GM12872 (cell line): Measurements from ENCODE around the gene CHST9.

Source experiments
- TF ChIP-seq, protein P1 (sequence below): IDR thresholded peaks from 3 replicates; pipeline ENCODE4 v1.5.1; 2011; ENCODE audit warnings: low read depth, mild to moderate bottlenecking, low read length, moderate library complexity; ENCODE audit not compliant: insufficient read depth

CHST9 gene

DNA sequence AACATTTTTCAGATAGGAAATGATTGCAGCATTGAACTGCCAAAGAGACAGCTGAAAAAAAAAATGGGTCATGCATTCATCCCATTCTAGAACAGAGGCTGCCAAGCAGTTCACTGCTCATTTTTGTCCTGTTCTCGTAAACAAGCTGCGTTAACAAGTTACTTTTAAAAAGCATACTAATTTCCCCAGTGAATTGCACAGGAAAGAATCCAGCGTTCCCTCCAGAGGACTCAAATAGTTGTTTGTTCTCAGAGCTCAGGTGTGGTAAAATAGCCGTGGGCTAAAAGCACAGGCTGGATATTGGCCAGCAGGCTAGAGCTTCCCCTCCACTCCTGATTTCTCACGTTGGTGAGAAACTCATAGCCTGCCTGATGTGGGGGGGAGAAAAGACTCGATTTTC, 243.5 kb downstream of the CHST9 start:
- TF ChIP-seq, protein P1, sequence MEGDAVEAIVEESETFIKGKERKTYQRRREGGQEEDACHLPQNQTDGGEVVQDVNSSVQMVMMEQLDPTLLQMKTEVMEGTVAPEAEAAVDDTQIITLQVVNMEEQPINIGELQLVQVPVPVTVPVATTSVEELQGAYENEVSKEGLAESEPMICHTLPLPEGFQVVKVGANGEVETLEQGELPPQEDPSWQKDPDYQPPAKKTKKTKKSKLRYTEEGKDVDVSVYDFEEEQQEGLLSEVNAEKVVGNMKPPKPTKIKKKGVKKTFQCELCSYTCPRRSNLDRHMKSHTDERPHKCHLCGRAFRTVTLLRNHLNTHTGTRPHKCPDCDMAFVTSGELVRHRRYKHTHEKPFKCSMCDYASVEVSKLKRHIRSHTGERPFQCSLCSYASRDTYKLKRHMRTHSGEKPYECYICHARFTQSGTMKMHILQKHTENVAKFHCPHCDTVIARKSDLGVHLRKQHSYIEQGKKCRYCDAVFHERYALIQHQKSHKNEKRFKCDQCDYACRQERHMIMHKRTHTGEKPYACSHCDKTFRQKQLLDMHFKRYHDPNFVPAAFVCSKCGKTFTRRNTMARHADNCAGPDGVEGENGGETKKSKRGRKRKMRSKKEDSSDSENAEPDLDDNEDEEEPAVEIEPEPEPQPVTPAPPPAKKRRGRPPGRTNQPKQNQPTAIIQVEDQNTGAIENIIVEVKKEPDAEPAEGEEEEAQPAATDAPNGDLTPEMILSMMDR = no peak

DNA sequence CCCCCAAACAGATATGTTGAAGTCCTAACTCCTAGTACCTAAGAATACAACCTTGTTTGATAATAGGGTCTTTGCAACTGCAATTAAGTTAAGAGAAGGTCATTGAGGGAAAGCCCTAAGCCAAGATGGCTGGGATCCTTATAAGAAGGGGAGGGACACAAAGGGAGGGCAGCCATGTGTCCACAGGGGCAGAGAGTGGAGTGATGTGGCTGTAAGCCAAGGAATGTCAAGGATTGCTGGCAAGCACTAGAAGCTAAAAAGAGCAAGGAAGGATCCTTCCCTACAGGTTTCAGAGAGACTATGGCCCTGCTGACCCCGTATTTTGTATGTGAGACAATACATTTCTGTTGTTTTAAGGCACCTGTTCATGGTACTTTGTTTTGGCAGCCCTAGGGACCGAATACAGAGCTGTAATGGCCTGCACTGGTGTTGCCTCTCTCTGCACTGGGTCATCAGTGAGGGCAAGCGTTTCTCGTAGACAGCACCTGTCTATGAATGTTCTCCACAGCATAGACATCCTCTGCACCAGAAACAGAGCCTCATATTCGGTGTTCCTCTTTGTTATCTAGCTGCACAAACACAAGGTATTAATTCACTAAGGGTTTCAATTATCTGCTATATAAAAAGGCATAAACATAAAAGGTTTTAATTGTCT, 244.2 kb downstream of the CHST9 start:
- TF ChIP-seq, protein P1 = no peak

DNA sequence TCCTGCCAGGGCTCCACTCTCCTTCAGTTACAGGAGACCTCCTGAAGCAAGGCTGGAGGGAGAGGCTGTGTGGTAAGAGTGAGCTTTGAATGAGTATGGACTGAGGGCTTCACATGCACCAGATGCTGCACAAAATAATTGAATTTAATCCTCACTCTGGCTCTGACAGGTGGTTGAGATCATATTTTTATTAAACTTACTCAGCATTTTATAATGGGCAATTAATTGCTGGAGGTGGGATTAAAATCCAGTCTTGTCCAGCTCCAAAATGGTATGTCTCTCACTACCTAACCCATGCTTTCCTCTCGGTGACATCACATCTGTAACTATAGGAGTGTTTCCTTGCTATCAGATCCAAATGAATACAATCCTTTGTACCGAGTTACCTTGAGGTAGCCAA, 253.4 kb downstream of the CHST9 start:
- TF ChIP-seq, protein P1 = no peak

DNA sequence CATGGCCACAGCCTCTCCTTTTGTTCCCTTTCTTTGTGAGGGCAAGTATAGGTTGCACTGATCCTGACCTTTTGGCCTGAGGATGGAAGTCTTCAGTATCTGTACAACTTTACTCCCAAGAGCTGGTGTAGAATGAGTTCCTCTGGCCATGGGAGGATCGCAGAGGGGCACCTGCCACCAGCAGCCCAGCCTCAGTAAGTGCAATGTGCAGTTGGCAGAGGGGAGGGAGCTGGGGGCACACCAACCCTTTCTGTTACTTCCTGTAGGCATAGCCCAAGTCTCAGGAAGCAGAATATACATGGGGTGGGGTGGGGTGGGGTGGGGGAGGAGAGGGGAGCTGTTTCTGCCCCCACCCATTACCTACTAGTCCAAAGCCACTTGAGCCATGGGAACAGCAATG, 254.5 kb downstream of the CHST9 start:
- TF ChIP-seq, protein P1 = no peak

DNA sequence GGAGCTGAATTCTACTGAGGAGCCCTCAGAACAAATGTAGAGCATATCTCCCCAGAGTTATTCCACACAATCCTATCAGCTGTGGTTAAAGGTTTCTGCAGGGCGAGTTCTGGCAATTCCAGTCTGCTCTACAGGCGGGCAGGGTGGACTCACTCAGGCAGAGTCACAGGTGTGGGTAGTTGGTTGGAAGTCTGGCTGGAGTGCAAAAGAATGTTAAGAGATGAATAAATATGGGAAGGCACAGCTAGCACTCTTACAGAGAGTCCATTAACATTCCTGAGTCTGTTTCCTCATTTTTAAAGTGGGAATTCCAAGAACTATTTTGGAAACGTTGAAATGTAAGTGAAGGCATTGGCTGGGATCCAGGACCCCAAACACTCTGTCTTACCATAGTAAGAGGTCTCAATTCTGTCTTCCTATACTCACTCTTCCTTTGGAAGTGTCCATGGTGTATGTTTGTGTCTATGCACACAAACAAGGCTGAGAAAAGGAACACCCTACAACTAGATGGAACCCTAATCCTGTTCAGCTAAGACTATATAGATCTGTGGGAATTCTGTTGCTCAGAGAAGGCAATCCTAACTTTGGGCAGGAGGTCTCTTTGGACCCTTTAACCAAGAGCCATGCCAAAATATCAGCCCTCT, 256.3 kb downstream of the CHST9 start:
- TF ChIP-seq, protein P1 = no peak

DNA sequence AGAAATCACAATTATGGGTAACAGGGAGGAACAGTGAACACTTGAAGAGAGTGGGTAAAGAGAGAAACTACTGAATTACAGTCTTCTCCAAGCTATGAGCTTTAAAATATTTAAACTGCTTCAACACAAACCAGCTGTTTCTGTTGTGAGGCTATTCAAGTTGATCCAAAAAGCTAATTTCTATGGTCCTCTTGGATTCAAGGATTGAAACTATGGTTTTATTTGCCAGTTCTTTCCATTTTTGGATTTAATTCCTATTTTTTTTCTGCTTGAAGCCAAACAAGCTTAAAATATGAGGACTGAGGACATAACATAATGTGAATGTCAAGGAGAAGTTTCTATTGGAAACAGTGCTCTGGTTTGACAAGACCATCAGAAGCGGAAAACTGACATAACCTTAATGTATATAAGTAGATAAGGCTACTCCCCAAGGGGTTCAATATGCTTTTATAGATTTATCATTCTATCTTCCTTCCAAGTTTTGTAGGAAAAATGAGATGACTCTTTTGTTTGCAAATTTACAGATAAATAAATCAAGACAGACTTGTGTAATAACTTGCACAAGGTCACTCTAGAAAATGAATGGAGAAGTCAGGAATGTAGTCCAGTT, 258.9 kb downstream of the CHST9 start:
- TF ChIP-seq, protein P1 = no peak

DNA sequence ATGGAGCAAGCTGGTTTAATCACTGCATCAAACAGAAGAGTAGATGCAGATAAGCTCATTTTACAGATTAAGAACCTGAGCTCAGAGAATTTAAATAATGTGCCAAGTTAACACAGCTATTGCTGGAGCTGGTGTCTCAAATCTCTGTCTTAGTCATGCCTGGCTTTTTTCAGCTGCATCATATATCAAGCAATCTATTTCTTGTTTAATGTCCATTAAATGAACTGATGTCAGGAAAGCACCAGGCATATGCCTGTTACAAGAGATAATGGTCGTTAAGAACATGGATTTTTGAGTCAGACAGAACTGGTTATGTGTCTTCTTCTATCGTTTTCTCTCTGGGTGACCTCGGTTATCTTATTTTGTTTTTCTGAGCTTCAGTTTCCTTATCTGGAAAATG, 259.8 kb downstream of the CHST9 start:
- TF ChIP-seq, protein P1 = no peak
